ENCODE data around the gene ABHD17B.

Gene ABHD17B

DNA sequence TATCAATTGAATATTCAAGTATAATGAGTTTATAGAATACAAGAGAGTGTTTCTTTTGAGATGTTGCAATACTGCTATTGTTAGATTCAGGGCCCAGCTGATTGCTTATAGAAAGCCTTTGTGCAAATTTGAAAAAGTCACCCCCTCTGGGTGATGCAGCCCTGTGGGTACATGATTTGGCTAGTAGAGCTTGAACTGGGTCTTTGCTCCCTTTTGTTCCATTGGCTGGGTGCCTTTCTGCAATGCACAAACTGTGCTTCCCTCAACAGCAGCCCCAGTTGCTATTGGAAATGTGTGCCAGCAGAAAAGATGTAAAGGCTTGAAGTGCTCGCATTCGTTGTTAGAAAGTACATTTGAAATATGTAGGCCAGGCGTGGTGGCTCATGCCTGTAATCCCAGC is 80.8 kb downstream of the ABHD17B start:
- no peaks in the 10 kb centered on the region for H3K27me3 ChIP-seq
- H3K27ac ChIP-seq: no peak overlapping the region
- TF ChIP-seq, protein P1, sequence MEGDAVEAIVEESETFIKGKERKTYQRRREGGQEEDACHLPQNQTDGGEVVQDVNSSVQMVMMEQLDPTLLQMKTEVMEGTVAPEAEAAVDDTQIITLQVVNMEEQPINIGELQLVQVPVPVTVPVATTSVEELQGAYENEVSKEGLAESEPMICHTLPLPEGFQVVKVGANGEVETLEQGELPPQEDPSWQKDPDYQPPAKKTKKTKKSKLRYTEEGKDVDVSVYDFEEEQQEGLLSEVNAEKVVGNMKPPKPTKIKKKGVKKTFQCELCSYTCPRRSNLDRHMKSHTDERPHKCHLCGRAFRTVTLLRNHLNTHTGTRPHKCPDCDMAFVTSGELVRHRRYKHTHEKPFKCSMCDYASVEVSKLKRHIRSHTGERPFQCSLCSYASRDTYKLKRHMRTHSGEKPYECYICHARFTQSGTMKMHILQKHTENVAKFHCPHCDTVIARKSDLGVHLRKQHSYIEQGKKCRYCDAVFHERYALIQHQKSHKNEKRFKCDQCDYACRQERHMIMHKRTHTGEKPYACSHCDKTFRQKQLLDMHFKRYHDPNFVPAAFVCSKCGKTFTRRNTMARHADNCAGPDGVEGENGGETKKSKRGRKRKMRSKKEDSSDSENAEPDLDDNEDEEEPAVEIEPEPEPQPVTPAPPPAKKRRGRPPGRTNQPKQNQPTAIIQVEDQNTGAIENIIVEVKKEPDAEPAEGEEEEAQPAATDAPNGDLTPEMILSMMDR (IDR thresholded peaks at IDR 0.05): no peak
- H3K4me3 ChIP-seq (ENCODE audit: low read depth in 1 of 2, low read length in 1 of 2): no peak overlapping the region
- H3K36me3 ChIP-seq: no peaks in the 10 kb centered on the region
- H3K4me1 ChIP-seq (ENCODE audit: control insufficient read depth in 1 of 2, insufficient read depth in 1 of 2, low read depth in 1 of 2, low read length in 1 of 2): no peaks in the 10 kb centered on the region
- H3K9me3 ChIP-seq: no peaks in the 10 kb centered on the region

DNA sequence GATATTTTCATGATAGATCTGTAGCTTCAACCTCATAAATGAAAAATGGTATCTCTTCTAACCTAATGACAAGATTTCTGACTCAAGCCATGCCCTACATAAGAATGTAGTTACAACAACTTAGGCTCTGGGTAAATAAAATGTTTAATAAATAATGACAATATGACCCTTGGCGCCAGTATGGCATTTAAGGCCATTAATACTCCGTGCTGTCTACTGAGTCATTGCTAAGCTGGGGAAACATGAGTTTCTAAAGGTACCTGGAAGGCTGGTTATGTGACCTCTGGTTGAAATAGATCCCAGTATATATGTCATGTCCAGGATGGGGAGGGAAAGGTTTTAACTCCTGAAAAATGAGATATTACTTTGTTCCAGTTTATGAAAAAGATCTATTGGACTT is 84.7 kb downstream of the ABHD17B start:
- Histone ChIP-seq H3K27me3 (no peaks in the 10 kb centered on the region), H3K9me3 (no peaks in the 10 kb centered on the region), H3K4me1 (ENCODE audit: control insufficient read depth in 1 of 2, insufficient read depth in 1 of 2, low read depth in 1 of 2, low read length in 1 of 2) (no peaks in the 10 kb centered on the region), H3K36me3 (no peaks in the 10 kb centered on the region), H3K4me3 (ENCODE audit: low read depth in 1 of 2, low read length in 1 of 2) (no peak overlapping the region), H3K27ac (no peak overlapping the region)
- TF ChIP-seq, protein P1 (IDR thresholded peaks at IDR 0.05): no peak

DNA sequence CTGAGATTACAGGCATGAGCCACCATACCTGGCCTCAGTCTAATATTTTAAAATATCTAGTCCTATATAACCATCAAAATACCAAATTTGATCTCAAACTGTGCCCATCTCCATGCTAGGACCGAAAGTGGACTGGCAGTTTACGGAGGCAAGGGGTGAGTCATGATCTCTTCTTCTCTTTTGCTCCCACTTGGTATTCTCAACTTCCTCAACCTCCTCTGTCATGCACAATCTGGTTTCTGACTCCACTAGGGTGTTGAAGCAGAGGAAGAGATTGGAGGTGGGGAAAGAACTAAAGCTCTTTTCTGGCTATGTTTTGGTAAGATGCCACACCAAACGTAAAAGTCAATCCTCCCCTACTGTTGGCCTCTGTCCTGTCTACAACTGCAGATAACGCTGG is 86.7 kb downstream of the ABHD17B start:
- Histone ChIP-seq H3K36me3 (no peaks in the 10 kb centered on the region), H3K4me1 (ENCODE audit: control insufficient read depth in 1 of 2, insufficient read depth in 1 of 2, low read depth in 1 of 2, low read length in 1 of 2) (no peaks in the 10 kb centered on the region), H3K4me3 (ENCODE audit: low read depth in 1 of 2, low read length in 1 of 2) (no peak overlapping the region), H3K27ac (no peak overlapping the region), H3K27me3 (no peaks in the 10 kb centered on the region), H3K9me3 (no peaks in the 10 kb centered on the region)
- TF ChIP-seq, protein P1 (IDR thresholded peaks at IDR 0.05): no peak

DNA sequence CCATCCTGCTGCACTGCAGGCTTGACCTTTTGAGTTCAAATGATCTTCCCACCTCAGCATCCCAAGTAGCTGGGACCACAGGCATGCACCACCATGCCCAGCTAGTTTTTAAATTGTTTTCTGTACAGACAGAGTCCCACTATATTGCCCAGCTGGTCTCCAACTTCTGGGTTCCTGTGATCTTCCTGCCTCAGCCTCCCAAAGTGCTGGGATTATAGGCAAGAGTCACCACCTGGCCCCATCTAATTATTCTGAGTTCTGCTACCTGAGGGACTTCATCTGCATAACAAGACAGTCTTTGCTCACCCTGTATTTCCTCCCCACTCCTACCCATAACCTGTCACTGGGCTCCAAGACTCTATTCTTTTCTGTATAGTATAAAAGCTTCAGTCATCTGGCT is 88.1 kb downstream of the ABHD17B start:
- TF ChIP-seq, protein P1 (IDR thresholded peaks at IDR 0.05): no peak
- Histone ChIP-seq H3K9me3 (no peaks in the 10 kb centered on the region), H3K36me3 (no peaks in the 10 kb centered on the region), H3K4me3 (ENCODE audit: low read depth in 1 of 2, low read length in 1 of 2) (no peak overlapping the region), H3K4me1 (ENCODE audit: control insufficient read depth in 1 of 2, insufficient read depth in 1 of 2, low read depth in 1 of 2, low read length in 1 of 2) (no peaks in the 10 kb centered on the region), H3K27ac (no peak overlapping the region), H3K27me3 (no peaks in the 10 kb centered on the region)

DNA sequence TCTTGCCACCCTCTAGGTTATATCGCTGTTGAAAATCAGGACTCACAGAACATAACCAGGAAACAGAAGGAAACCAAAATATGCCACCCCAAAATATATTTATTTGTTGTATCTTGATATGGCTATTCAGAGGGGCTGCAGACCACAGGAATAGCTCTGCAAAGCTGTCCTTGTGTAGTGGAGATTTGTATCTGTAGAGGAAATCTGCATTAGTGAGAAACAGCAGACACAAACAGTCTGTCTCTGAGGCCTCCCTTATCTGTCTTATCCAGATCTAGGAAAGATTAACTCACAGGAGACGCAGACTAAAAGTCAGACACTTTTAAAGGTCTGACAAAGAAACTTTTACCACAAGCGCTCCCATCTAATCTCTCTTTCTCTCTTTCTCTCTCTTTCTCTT is 88.5 kb downstream of the ABHD17B start:
- TF ChIP-seq, protein P1 (IDR thresholded peaks at IDR 0.05): no peak
- Histone ChIP-seq H3K9me3 (no peaks in the 10 kb centered on the region), H3K36me3 (no peaks in the 10 kb centered on the region), H3K27me3 (no peaks in the 10 kb centered on the region), H3K4me1 (ENCODE audit: control insufficient read depth in 1 of 2, insufficient read depth in 1 of 2, low read depth in 1 of 2, low read length in 1 of 2) (no peaks in the 10 kb centered on the region), H3K4me3 (ENCODE audit: low read depth in 1 of 2, low read length in 1 of 2) (no peak overlapping the region), H3K27ac (no peak overlapping the region)

DNA sequence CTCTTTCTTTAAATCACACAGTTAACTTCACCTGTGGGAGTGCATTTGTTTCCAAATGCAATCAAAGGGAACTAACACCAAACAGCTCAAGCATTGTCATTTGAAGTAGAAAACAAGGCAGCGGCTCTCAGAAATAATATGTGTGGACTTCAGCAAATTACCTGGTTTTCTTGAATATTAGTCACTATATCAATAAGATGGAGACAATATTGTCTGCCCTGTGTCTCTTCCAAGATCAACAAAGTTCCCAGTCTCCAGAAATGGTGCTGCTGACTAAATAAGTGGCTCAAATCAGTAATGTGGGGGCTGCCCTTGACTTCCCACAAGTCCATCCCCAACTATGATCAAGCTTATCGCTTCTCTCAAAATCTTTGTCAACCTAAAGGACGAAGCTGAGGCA is 89.6 kb downstream of the ABHD17B start:
- Histone ChIP-seq H3K27ac (no peak overlapping the region), H3K27me3 (no peaks in the 10 kb centered on the region), H3K9me3 (no peaks in the 10 kb centered on the region), H3K4me3 (ENCODE audit: low read depth in 1 of 2, low read length in 1 of 2) (no peak overlapping the region), H3K36me3 (no peaks in the 10 kb centered on the region), H3K4me1 (ENCODE audit: control insufficient read depth in 1 of 2, insufficient read depth in 1 of 2, low read depth in 1 of 2, low read length in 1 of 2) (no peaks in the 10 kb centered on the region)
- TF ChIP-seq, protein P1 (IDR thresholded peaks at IDR 0.05): no peak

Data from neutrophil (primary cell).